Activated CD4-positive, alpha-beta T cell treated with anti-CD3 and anti-CD28 coated beads, Interleukin-2, amount 10 ng/mL, durations not matched to agents 24 days and 14 days (primary cell): ENCODE data around the gene TRAPPC5. TPM values are rescaled to one million over a fixed set of nuclear protein-coding genes. Genes with fewer than 3 reads are reported as not detected.

Experiments
- DNase-seq: peaks from one replicate; pipeline ENCODE4 v3.0.0; 2022
- H3K27ac Mint-ChIP-seq: one replicate; pipeline ENCODE4 v1.8.0; 2022; ENCODE audit warnings: mild to moderate bottlenecking, mixed read lengths
- H3K27me3 Mint-ChIP-seq: one replicate; pipeline ENCODE4 v1.8.0; 2022; ENCODE audit warnings: mixed read lengths
- H3K36me3 Mint-ChIP-seq: one replicate; pipeline ENCODE4 v1.8.0; 2022; ENCODE audit warnings: low read depth, mild to moderate bottlenecking, mixed read lengths
- H3K4me1 Mint-ChIP-seq: one replicate; pipeline ENCODE4 v1.8.0; 2021; ENCODE audit warnings: mixed read lengths
- H3K4me3 Mint-ChIP-seq: one replicate; pipeline ENCODE4 v1.8.0; 2022; ENCODE audit warnings: mild to moderate bottlenecking, moderate library complexity, mixed read lengths
- H3K9me3 Mint-ChIP-seq: one replicate; pipeline ENCODE4 v1.8.0; 2021; ENCODE audit warnings: mixed read lengths
- intact Hi-C: fragments of 100-400 bp; cut with micrococcal nuclease; formaldehyde crosslinking; loops from one replicate; pipeline ENCODE4 v1.15.1; 2023
- total RNA-seq: library from RNA; stranded (reverse); gene quantifications from 2 replicates; pipeline ENCODE4 v1.2.3, GENCODE V29; 2022

Gene TRAPPC5
- total RNA-seq, 1 donor from 2014 or later, result 84.1 TPM

- intact Hi-C loops, result no loop called here
- no peaks in the 10 kb centered on the region for H3K36me3 Mint-ChIP-seq
- no peak overlapping the region for H3K27ac Mint-ChIP-seq
- peaks cover 43% of the 10 kb centered on the region for H3K27me3 Mint-ChIP-seq
- peaks cover 39% of the 10 kb centered on the region for H3K4me1 Mint-ChIP-seq
- no peaks in the 10 kb centered on the region for H3K9me3 Mint-ChIP-seq
- no peak overlapping the region for H3K4me3 Mint-ChIP-seq
- peak; percentile 78 for DNase-seq
Observed at GRCh38 chr19:7674010-7675005, 6.3 kb upstream of the TRAPPC5 start.

GRCh38 chr19:7676376-7676775, 4.3 kb upstream of the TRAPPC5 start:
- H3K36me3 Mint-ChIP-seq, result no peaks in the 10 kb centered on the region
- H3K27ac Mint-ChIP-seq, result no peak overlapping the region
- H3K9me3 Mint-ChIP-seq, result no peaks in the 10 kb centered on the region
- intact Hi-C loops, result no loop called here
- peaks cover 30% of the 10 kb centered on the region for H3K27me3 Mint-ChIP-seq
- peaks cover 43% of the 10 kb centered on the region for H3K4me1 Mint-ChIP-seq
- peak overlapping the region; percentile 50 for H3K4me3 Mint-ChIP-seq
- no peak for DNase-seq

- Mint-ChIP-seq H3K4me1 (peaks cover 45% of the 10 kb centered on the region), H3K4me3 (peak within 1 kb of the TSS; percentile 50)
- intact Hi-C loops, result no loop called here
Observed at GRCh38 chr19:7676854-7677253, 3.8 kb upstream of the TRAPPC5 start, which contains the start of gene MCEMP1. TSS of gene MCEMP1 (plus strand) at chr19:7677090. CDS start at chr19:7677121, 31 bp downstream.

GRCh38 chr19:7677669-7678311, 2.8 kb upstream of the TRAPPC5 start:
- DNase-seq, result no peak
- Mint-ChIP-seq H3K27me3 (peaks cover 26% of the 10 kb centered on the region), H3K9me3 (no peaks in the 10 kb centered on the region), H3K4me3 (no peak overlapping the region), H3K4me1 (peaks cover 46% of the 10 kb centered on the region), H3K36me3 (peaks cover 6% of the 10 kb centered on the region), H3K27ac (peak overlapping the region; percentile 23)
- intact Hi-C loops, result loop anchor here (2.0 kb wide), 1 partner anchor 129 kb away; no protein-coding TSS in a partner anchor

More at GRCh38 chr19:7676854-7677253, 3.8 kb upstream of the TRAPPC5 start, which contains the start of gene MCEMP1:
- H3K27me3 Mint-ChIP-seq, result peaks cover 27% of the 10 kb centered on the region
- no peaks in the 10 kb centered on the region for H3K9me3 Mint-ChIP-seq
- peak within 1 kb of the TSS; percentile 48 for H3K27ac Mint-ChIP-seq
- no peak for DNase-seq
- H3K36me3 Mint-ChIP-seq, result peaks cover 2% of the 10 kb centered on the region

GRCh38 chr19:7678971-7679751, 1.5 kb upstream of the TRAPPC5 start:
- H3K4me1 Mint-ChIP-seq, result peaks cover 45% of the 10 kb centered on the region
- H3K4me3 Mint-ChIP-seq, result peak overlapping the region; percentile 67
- intact Hi-C loops, result loop anchor here (2.0 kb wide), 1 partner anchor 128 kb away; no protein-coding TSS in a partner anchor

GRCh38 chr19:7679771-7680605, 645 bp upstream of the TRAPPC5 start:
- intact Hi-C loops, result loop anchor here (1.0 to 2.0 kb wide), 4 partner anchors 25 to 127 kb away; partner anchors contain the start of genes PET100 and XAB2
- H3K36me3 Mint-ChIP-seq, result peaks cover 11% of the 10 kb centered on the region
- peaks cover 19% of the 10 kb centered on the region for H3K27me3 Mint-ChIP-seq
- peak overlapping the region; percentile 67 for H3K4me3 Mint-ChIP-seq
- no peak for DNase-seq
- H3K9me3 Mint-ChIP-seq, result no peaks in the 10 kb centered on the region
- peaks cover 43% of the 10 kb centered on the region for H3K4me1 Mint-ChIP-seq
- H3K27ac Mint-ChIP-seq, result peak overlapping the region; percentile 84

More at GRCh38 chr19:7678971-7679751, 1.5 kb upstream of the TRAPPC5 start:
- peak; percentile 87 for DNase-seq
- peaks cover 11% of the 10 kb centered on the region for H3K36me3 Mint-ChIP-seq
- H3K27me3 Mint-ChIP-seq, result peaks cover 22% of the 10 kb centered on the region
- H3K27ac Mint-ChIP-seq, result peak overlapping the region; percentile 84
- H3K9me3 Mint-ChIP-seq, result no peaks in the 10 kb centered on the region

GRCh38 chr19:7681340-7682174, 924 bp downstream of the TRAPPC5 start:
- H3K4me1 Mint-ChIP-seq, result peaks cover 37% of the 10 kb centered on the region
- peak overlapping the region; percentile 97 for H3K4me3 Mint-ChIP-seq
- no peaks in the 10 kb centered on the region for H3K9me3 Mint-ChIP-seq
- peak overlapping the region; percentile 96 for H3K27ac Mint-ChIP-seq
- peaks cover 18% of the 10 kb centered on the region for H3K36me3 Mint-ChIP-seq
- DNase-seq, result peak; percentile 95
- peaks cover 15% of the 10 kb centered on the region for H3K27me3 Mint-ChIP-seq
- intact Hi-C loops, result loop anchor here (1.0 to 2.0 kb wide), 5 partner anchors 23 to 118 kb away; partner anchors contain the start of genes PET100 and XAB2

- H3K27ac Mint-ChIP-seq, result no peak overlapping the region
- no peak for DNase-seq
- H3K27me3 Mint-ChIP-seq, result peaks cover 9% of the 10 kb centered on the region
- H3K4me1 Mint-ChIP-seq, result peaks cover 31% of the 10 kb centered on the region
- no peaks in the 10 kb centered on the region for H3K9me3 Mint-ChIP-seq
- intact Hi-C loops, result no loop called here
- H3K4me3 Mint-ChIP-seq, result peak overlapping the region; percentile 97
- peaks cover 18% of the 10 kb centered on the region for H3K36me3 Mint-ChIP-seq
Observed at GRCh38 chr19:7682175-7682855, 1.7 kb downstream of the TRAPPC5 start.

GRCh38 chr19:7685546-7686445, 5.2 kb downstream of the TRAPPC5 start:
- Mint-ChIP-seq H3K36me3 (peaks cover 18% of the 10 kb centered on the region), H3K27me3 (no peaks in the 10 kb centered on the region)
- intact Hi-C loops, result no loop called here

GRCh38 chr19:7687177-7687576, 6.5 kb downstream of the TRAPPC5 start:
- Mint-ChIP-seq H3K27ac (no peak overlapping the region), H3K9me3 (no peaks in the 10 kb centered on the region), H3K4me3 (no peak overlapping the region), H3K4me1 (peaks cover 2% of the 10 kb centered on the region), H3K36me3 (peaks cover 16% of the 10 kb centered on the region), H3K27me3 (no peaks in the 10 kb centered on the region)
- no peak for DNase-seq
- intact Hi-C loops, result no loop called here

More at GRCh38 chr19:7685546-7686445, 5.2 kb downstream of the TRAPPC5 start:
- no peak overlapping the region for H3K27ac Mint-ChIP-seq
- H3K9me3 Mint-ChIP-seq, result no peaks in the 10 kb centered on the region
- H3K4me3 Mint-ChIP-seq, result no peak overlapping the region
- H3K4me1 Mint-ChIP-seq, result peaks cover 6% of the 10 kb centered on the region
- no peak for DNase-seq

GRCh38 chr19:7689165-7689564, 8.5 kb downstream of the TRAPPC5 start:
- no peaks in the 10 kb centered on the region for H3K4me1 Mint-ChIP-seq
- no peaks in the 10 kb centered on the region for H3K9me3 Mint-ChIP-seq
- H3K27me3 Mint-ChIP-seq, result no peaks in the 10 kb centered on the region
- H3K27ac Mint-ChIP-seq, result no peak overlapping the region
- H3K36me3 Mint-ChIP-seq, result peaks cover 7% of the 10 kb centered on the region
- H3K4me3 Mint-ChIP-seq, result no peak overlapping the region
- intact Hi-C loops, result no loop called here
- DNase-seq, result no peak
